Forelimb muscle (tissue), 1 donor: Measurements from ENCODE around the gene RAP2A. TPM values are rescaled to one million over a fixed set of nuclear protein-coding genes. Genes with fewer than 3 reads are reported as not detected.

Source experiments
- DNase-seq: peaks from one replicate; pipeline ENCODE4 v3.0.0-alpha.2; 2013; ENCODE audit warnings: low read depth
- polyA plus RNA-seq: library from polyadenylated mRNA; unstranded; fragments of 120-200 nt; gene quantifications from one replicate; pipeline ENCODE4 v1.2.1, GENCODE V29; 2013; ENCODE audit not compliant: insufficient read length

RAP2A gene
- polyA plus RNA-seq, 1 donor, result 26.4 TPM

- DNase-seq, result no peak
Measured at GRCh38 chr13:97422118-97423054, 11.6 kb upstream of the RAP2A start.

GRCh38 chr13:97423300-97424045, 10.5 kb upstream of the RAP2A start:
- DNase-seq, result no peak

GRCh38 chr13:97425590-97425989, 8.4 kb upstream of the RAP2A start:
- DNase-seq, result no peak

- no peak for DNase-seq
Measured at GRCh38 chr13:97426695-97427094, 7.3 kb upstream of the RAP2A start.

GRCh38 chr13:97429681-97430081, 4.3 kb upstream of the RAP2A start:
- DNase-seq, result no peak

- DNase-seq, result no peak
Measured at GRCh38 chr13:97430296-97430695, 3.7 kb upstream of the RAP2A start.

- DNase-seq, result no peak
Measured at GRCh38 chr13:97431171-97431764, 2.7 kb upstream of the RAP2A start.

GRCh38 chr13:97432232-97432916, 1.6 kb upstream of the RAP2A start:
- DNase-seq, result no peak

GRCh38 chr13:97432917-97433726, 847 bp upstream of the RAP2A start:
- peak; percentile 99 for DNase-seq

- DNase-seq, result no peak
Measured at GRCh38 chr13:97434397-97435201, 630 bp downstream of the RAP2A start.

- DNase-seq, result no peak
Measured at GRCh38 chr13:97435323-97435722, 1.4 kb downstream of the RAP2A start.

- DNase-seq, result no peak
Measured at GRCh38 chr13:97435794-97436193, 1.8 kb downstream of the RAP2A start.

GRCh38 chr13:97436845-97437244, 2.9 kb downstream of the RAP2A start:
- DNase-seq, result no peak

GRCh38 chr13:97437729-97438128, 3.8 kb downstream of the RAP2A start:
- DNase-seq, result no peak

- no peak for DNase-seq
Measured at GRCh38 chr13:97438856-97439595, 5.1 kb downstream of the RAP2A start.

- DNase-seq, result no peak
Measured at GRCh38 chr13:97440598-97441170, 6.7 kb downstream of the RAP2A start.

GRCh38 chr13:97441368-97441767, 7.4 kb downstream of the RAP2A start:
- no peak for DNase-seq

GRCh38 chr13:97445522-97446187, 11.7 kb downstream of the RAP2A start:
- DNase-seq, result no peak
